Suprapubic skin (tissue), 4 donors: ENCODE measurements around the gene PDE7B.

Experiments
- CTCF ChIP-seq, 2 donors: fragments of 200-600 bp in 1 of 2; fragments of 450-650 bp in 1 of 2; sonication (generic) in 1 of 2; IDR thresholded peaks; one replicate each; pipeline ENCODE4 v1.5.1; 2016 to 2019; ENCODE audit warnings: antibody characterized with exemption in 2 of 2, mild to moderate bottlenecking in 1 of 2, moderate library complexity in 1 of 2
- EP300 ChIP-seq: sonication (generic); formaldehyde crosslinking; IDR thresholded peaks from one replicate; pipeline ENCODE4 v1.6.1; 2017; ENCODE audit warnings: antibody characterized with exemption
- POLR2AphosphoS5 ChIP-seq, 3 donors: sonication (generic); formaldehyde crosslinking; IDR thresholded peaks; one replicate each; pipeline ENCODE4 v1.6.1; 2017; ENCODE audit warnings: antibody characterized with exemption in 3 of 3

- TF ChIP-seq CTCF (IDR thresholded peaks at IDR 0.05) (no peak), POLR2AphosphoS5 (IDR thresholded peaks at IDR 0.05) (no peak), EP300 (no peak)
Measured at GRCh38 chr6:135940616-135941167, 89.2 kb downstream of the PDE7B start.
